Common myeloid progenitor, CD34-positive (primary cell): Measurements from ENCODE around the gene PNMA1.

Experiments
- CTCF ChIA-PET: fragments of 350-600 bp; sonication (Branson Sonifier 250); formaldehyde crosslinking; loops from one replicate; lab custom pipeline; 2021; ENCODE audit warnings: antibody characterized with exemption; lab: Charles Lee
- POLR2A ChIA-PET: fragments of 350-600 bp; sonication (Branson Sonifier 250); formaldehyde crosslinking; loops from one replicate; lab custom pipeline; 2021; ENCODE audit warnings: antibody characterized with exemption; lab: Charles Lee
- DNase-seq, 3 donors: peaks; one replicate each; pipeline versions ENCODE4 v3.0.0 to v3.0.0-alpha.2; 2013
- H3K27ac ChIP-seq, 2 experiments: 1 replicate in 1 of 2; 2 replicates in 1 of 2; pipeline ENCODE4 v1.7.0; 2013; ENCODE audit warnings: inconsistent platforms in 2 of 2, low read length in 2 of 2, mild to moderate bottlenecking in 2 of 2, low read depth in 1 of 2, moderate library complexity in 1 of 2; ENCODE audit not compliant: severe bottlenecking in 2 of 2, insufficient read depth in 1 of 2, poor library complexity in 1 of 2
- H3K27me3 ChIP-seq, 5 experiments: replicated peaks in 2 of 5; 1 replicate in 3 of 5; 2 replicates in 2 of 5; pipeline versions ENCODE4 v1.6.1 to v1.7.0; 2013; ENCODE audit warnings: low read length in 4 of 5, mild to moderate bottlenecking in 2 of 5, moderate library complexity in 2 of 5, inconsistent platforms in 1 of 5; ENCODE audit not compliant: insufficient read depth in 5 of 5, control insufficient read depth in 4 of 5
- H3K36me3 ChIP-seq, 4 experiments: 1 replicate in 2 of 4; 2 replicates in 2 of 4; pipeline versions ENCODE4 v1.6.1 to v1.7.0; 2013; ENCODE audit warnings: low read length in 3 of 4, control low read depth in 1 of 4, mild to moderate bottlenecking in 1 of 4; ENCODE audit not compliant: control insufficient read depth in 4 of 4, insufficient read depth in 4 of 4
- H3K4me1 ChIP-seq, 4 experiments: 1 replicate in 3 of 4; 2 replicates in 1 of 4; pipeline versions ENCODE4 v1.6.1 to v1.7.1; 2013; ENCODE audit warnings: low read length in 3 of 4, mild to moderate bottlenecking in 3 of 4, control low read depth in 1 of 4, inconsistent platforms in 1 of 4, moderate library complexity in 1 of 4; ENCODE audit not compliant: control insufficient read depth in 4 of 4, insufficient read depth in 4 of 4; ENCODE audit errors: control extremely low read depth in 1 of 4
- H3K4me3 ChIP-seq, 7 experiments: 1 replicate in 4 of 7; 2 replicates in 3 of 7; pipeline versions ENCODE4 v1.5.1 to v1.7.0; 2013; ENCODE audit warnings: mild to moderate bottlenecking in 7 of 7, low read length in 6 of 7, moderate library complexity in 6 of 7, inconsistent platforms in 2 of 7, low read depth in 2 of 7, control low read depth in 1 of 7; ENCODE audit not compliant: insufficient read depth in 4 of 7, control insufficient read depth in 1 of 7; ENCODE audit errors: extremely low read depth in 1 of 7
- H3K9me3 ChIP-seq, 5 experiments: 1 replicate in 4 of 5; 2 replicates in 1 of 5; pipeline versions ENCODE4 v1.6.1 to v1.7.1; 2013; ENCODE audit warnings: low read length in 4 of 5, mild to moderate bottlenecking in 2 of 5, inconsistent platforms in 1 of 5, low read depth in 1 of 5, moderate library complexity in 1 of 5; ENCODE audit not compliant: control insufficient read depth in 4 of 5, insufficient read depth in 2 of 5; ENCODE audit errors: control extremely low read depth in 1 of 5
- WGBS: methylation state at CpG from one replicate; pipeline ENCODE4 v1.1.5; 2013; ENCODE audit not compliant: insufficient coverage; 5-methylcytosine and 5-hydroxymethylcytosine counted together

The PNMA1 gene

DNA sequence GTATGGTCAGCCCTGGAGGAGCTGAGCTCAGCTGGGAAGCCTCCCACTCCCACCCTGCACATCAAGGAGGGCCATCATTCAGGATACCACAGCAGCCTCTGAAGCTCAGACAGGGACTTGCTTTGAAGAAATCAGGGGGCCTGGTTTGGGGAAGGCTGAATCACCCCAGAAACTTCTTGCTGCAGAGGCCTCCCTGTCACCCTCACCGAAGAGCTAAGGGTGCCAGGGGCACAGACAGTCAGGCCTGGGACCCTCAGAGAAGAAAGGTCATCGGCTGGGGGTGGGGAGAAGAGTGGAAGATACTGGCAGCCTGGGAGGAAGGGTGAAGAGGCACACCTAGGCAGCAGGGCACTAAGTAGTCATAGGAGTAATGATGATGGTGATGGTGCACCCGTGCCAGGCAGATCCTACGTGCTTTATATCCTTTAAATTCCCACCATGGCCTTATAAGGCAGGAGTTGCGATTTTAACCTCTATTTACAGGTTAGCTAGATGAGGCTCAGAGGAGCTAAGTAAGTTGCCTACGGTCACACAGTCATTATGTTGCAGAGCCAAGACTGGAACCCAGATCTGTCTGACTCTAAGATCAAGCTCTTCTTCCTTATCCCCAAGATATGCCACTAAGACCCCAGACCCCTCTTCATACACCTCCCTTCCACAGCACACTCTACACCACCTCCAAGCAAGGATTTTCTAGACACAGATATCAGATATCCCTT lies 28.5 kb upstream of the PNMA1 start:
- 76% methylated on average over 5 of the region's 6 CpGs for WGBS
- CTCF ChIA-PET, result interaction anchor here (0.8 to 14.6 kb wide), 11 partner anchors 12 to 87 kb away, joined by 3 to 228 read pairs (median 6); a partner anchor contains a TSS
- Histone ChIP-seq H3K27ac (peak overlapping the region; percentile 87 to 99), H3K9me3 (no peaks in the 10 kb centered on the region), H3K27me3 (no peaks in the 10 kb centered on the region), H3K36me3 (peaks cover 0 to 59% (median 22%) of the 10 kb centered on the region in 4 experiments), H3K4me3 (peak overlapping the region in 6 of 7 experiments; percentile 16 to 68 (median 55)), H3K4me1 (peaks cover 26 to 91% (median 89%) of the 10 kb centered on the region in 4 experiments)
- POLR2A ChIA-PET, result interaction anchor here (0.6 to 7.7 kb wide), 8 partner anchors 7 to 43 kb away, joined by 3 to 112 read pairs (median 4); a partner anchor contains a TSS
- no peak for DNase-seq

DNA sequence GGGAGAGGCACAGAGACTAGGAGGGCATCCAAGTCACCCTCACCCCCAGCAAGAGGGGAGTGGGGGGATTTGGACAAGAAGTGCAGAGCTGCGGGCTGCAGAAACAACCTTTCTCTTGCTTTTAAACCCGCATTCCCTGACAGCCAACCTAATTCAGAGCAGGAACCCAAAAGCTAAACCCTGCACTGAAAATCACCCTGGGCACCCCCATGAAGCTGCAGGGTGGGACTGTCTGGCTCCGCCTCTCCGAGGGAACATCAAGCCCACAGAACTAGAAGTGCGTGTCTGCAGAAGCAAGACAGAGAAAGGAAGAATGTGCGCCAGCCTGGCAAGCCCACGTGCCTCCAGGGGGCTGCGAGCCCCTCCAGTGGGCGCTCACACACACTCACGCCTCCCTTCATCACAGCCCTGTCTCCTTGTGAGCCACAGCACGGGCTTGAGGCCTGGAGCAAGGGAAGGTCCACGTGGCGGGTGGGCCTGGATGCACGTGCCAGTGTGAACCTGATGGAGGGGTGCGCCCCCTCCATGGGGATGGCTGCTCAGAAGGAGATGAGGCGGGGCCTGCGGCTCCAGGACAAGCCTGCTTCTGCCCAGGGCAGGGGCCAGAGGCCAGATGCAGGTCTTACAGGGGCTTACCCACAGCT lies 27.8 kb upstream of the PNMA1 start:
- peak overlapping the region in 5 of 7 experiments; percentile 26 to 68 (median 62) for H3K4me3 ChIP-seq
- peaks cover 23 to 84% (median 82%) of the 10 kb centered on the region in 4 experiments for H3K4me1 ChIP-seq
- ChIA-PET POLR2A (interaction anchor here (0.7 to 7.7 kb wide), 6 partner anchors 8 to 45 kb away, joined by 3 to 112 read pairs (median 6); a partner anchor contains a TSS), CTCF (interaction anchor here (0.8 to 14.6 kb wide), 10 partner anchors 13 to 86 kb away, joined by 3 to 228 read pairs (median 8); a partner anchor contains a TSS)
- WGBS, result 21% methylated on average over 7 of the region's 17 CpGs
- H3K27me3 ChIP-seq, result no peaks in the 10 kb centered on the region
- H3K36me3 ChIP-seq, result peaks cover 3 to 60% (median 25%) of the 10 kb centered on the region in 4 experiments
- H3K9me3 ChIP-seq, result no peaks in the 10 kb centered on the region
- H3K27ac ChIP-seq, result peak overlapping the region; percentile 87 to 99
- DNase-seq, result peak in 2 of 3 donors; percentile 61 to 78

DNA sequence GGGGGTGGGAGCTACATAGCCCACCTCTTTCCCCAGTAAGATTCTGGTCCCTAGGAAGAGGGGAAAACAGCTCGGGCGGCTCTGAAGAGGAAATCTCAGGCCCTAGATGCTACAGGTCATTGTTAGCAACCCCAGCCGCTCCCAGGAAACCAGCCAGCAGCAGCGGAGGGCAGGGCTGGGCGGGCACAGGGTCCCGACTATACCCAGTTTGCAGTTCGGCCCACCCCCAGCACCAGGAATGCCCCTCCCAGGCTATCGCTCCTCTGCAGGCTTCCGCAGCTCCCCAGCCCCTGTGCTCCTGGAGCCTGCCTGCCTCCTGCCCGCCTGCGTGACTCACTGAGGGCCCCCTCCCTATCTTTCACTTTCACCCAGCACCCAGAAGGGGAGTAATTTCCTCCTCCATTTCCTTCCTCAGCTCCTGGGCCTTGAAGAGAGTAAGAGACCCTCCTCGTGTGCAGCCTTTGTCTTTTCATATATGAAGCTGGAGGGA lies 27.2 kb upstream of the PNMA1 start:
- Histone ChIP-seq H3K4me3 (peak overlapping the region in 6 of 7 experiments; percentile 38 to 68 (median 55)), H3K36me3 (peaks cover 4 to 60% (median 31%) of the 10 kb centered on the region in 4 experiments), H3K4me1 (peaks cover 23 to 78% (median 77%) of the 10 kb centered on the region in 4 experiments), H3K9me3 (no peaks in the 10 kb centered on the region), H3K27me3 (no peaks in the 10 kb centered on the region), H3K27ac (peak overlapping the region; percentile 87 to 99)
- ChIA-PET CTCF (interaction anchor here (1.3 to 14.6 kb wide), 7 partner anchors 13 to 86 kb away, joined by 4 to 228 read pairs (median 6); a partner anchor contains a TSS), POLR2A (interaction anchor here (0.7 to 7.7 kb wide), 7 partner anchors 9 to 45 kb away, joined by 3 to 112 read pairs (median 6); a partner anchor contains a TSS)
- WGBS, result 0% methylated on average over 3 of the region's 12 CpGs
- DNase-seq, result peak; percentile 96 to 99 (median 97)

- ChIA-PET CTCF (interaction anchor here (1.3 to 14.6 kb wide), 7 partner anchors 12 to 87 kb away, joined by 4 to 228 read pairs (median 6); a partner anchor contains a TSS), POLR2A (interaction anchor here (1.0 to 7.7 kb wide), 7 partner anchors 9 to 146 kb away, joined by 3 to 112 read pairs (median 4); partner anchors contain the start of gene ZNF410)
- H3K27me3 ChIP-seq, result no peaks in the 10 kb centered on the region
- H3K4me1 ChIP-seq, result peaks cover 19 to 72% (median 70%) of the 10 kb centered on the region in 4 experiments
- peaks cover 5 to 59% (median 32%) of the 10 kb centered on the region in 4 experiments for H3K36me3 ChIP-seq
- H3K4me3 ChIP-seq, result peak overlapping the region in 6 of 7 experiments; percentile 14 to 68 (median 49)
- H3K27ac ChIP-seq, result peak overlapping the region; percentile 85 to 99
- 31% methylated on average over 8 of the region's 9 CpGs for WGBS
- H3K9me3 ChIP-seq, result no peaks in the 10 kb centered on the region
- peak in 1 of 3 donors; percentile 39 for DNase-seq
Measured at GRCh38 chr14:73740618-73741326, 26.6 kb upstream of the PNMA1 start.

DNA sequence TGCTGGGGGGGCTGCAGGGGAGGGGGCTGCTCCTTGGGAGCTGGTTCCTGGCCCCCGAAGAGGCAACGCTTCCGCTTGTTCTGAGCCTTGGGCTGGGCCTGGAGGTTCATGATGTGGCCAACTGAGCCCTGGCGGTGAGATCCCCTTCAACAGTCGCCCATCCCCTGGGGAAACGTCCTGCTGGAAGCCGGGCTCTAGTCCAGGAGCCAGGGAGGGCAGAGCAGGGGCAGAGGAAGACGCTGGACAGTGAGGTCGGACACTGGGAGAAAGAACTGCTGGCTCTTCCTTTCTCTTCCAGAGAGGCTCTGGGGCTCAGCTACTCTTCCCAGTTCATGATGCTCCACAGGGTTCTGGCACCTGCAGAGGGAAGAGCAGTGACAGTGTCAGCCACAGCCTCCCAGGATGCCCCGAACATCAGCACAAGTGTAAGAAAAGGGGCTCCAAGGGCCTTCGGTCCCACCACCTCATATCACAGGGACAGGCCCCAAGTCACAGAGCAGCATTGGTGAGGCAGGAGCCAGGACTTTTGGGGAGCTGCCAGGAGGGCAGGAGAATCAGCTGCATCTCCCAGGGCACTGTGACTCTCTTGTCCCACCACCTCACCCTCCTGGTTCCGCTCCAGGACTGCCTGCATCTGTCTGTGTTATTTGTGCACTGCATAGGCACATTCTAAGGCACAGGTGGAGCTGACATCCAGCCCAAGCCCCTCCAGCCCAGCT lies 25.9 kb upstream of the PNMA1 start:
- POLR2A ChIA-PET, result interaction anchor here (1.0 to 7.7 kb wide), 4 partner anchors 14 to 146 kb away, joined by 3 to 112 read pairs (median 44); partner anchors contain the start of gene ZNF410
- H3K36me3 ChIP-seq, result peaks cover 7 to 59% (median 34%) of the 10 kb centered on the region in 4 experiments

More for the DNA sequence above, 25.9 kb upstream of the PNMA1 start:
- 87% methylated on average over 9 of the region's 12 CpGs for WGBS
- Histone ChIP-seq H3K4me1 (peaks cover 16 to 65% (median 63%) of the 10 kb centered on the region in 4 experiments), H3K27ac (peak overlapping the region; percentile 85 to 99), H3K9me3 (no peaks in the 10 kb centered on the region), H3K27me3 (no peaks in the 10 kb centered on the region), H3K4me3 (peak overlapping the region in 4 of 7 experiments; percentile 14 to 68 (median 42))
- DNase-seq, result no peak
- CTCF ChIA-PET, result interaction anchor here (1.3 to 14.6 kb wide), 6 partner anchors 11 to 89 kb away, joined by 4 to 228 read pairs (median 8); a partner anchor contains a TSS
